Glutamatergic neuron (in vitro differentiated cells): ENCODE measurements around the gene NOTCH3. TPM values are rescaled to one million over a fixed set of nuclear protein-coding genes. Genes with fewer than 3 reads are reported as not detected.

Experiments
- DNase-seq: peaks from one replicate; pipeline ENCODE4 v3.0.0; 2022
- H3K27ac Mint-ChIP-seq: one replicate; pipeline ENCODE4 v1.8.0; 2020; ENCODE audit warnings: mild to moderate bottlenecking, mixed read lengths, inconsistent platforms; ENCODE audit not compliant: unreplicated experiment
- H3K27me3 Mint-ChIP-seq: one replicate; pipeline ENCODE4 v1.8.0; 2020; ENCODE audit warnings: mild to moderate bottlenecking, moderate library complexity, mixed read lengths, inconsistent platforms; ENCODE audit not compliant: unreplicated experiment
- H3K36me3 Mint-ChIP-seq: one replicate; pipeline ENCODE4 v1.8.0; 2020; ENCODE audit warnings: mild to moderate bottlenecking, mixed read lengths, inconsistent platforms; ENCODE audit not compliant: unreplicated experiment
- H3K4me1 Mint-ChIP-seq: one replicate; pipeline ENCODE4 v1.8.0; 2020; ENCODE audit warnings: mild to moderate bottlenecking, low read depth, mixed read lengths, inconsistent platforms; ENCODE audit not compliant: unreplicated experiment
- H3K4me3 Mint-ChIP-seq: one replicate; pipeline ENCODE4 v1.8.0; 2020; ENCODE audit warnings: mild to moderate bottlenecking, mixed read lengths, inconsistent platforms; ENCODE audit not compliant: unreplicated experiment
- H3K9me3 Mint-ChIP-seq: one replicate; pipeline ENCODE4 v1.8.0; 2020; ENCODE audit warnings: mild to moderate bottlenecking, moderate library complexity, mixed read lengths, inconsistent platforms; ENCODE audit not compliant: unreplicated experiment
- CTCF ChIP-seq: fragments of 200-600 bp; sonication (generic); IDR thresholded peaks from one replicate; pipeline ENCODE4 v1.5.0; 2021; ENCODE audit not compliant: partially characterized antibody, unreplicated experiment
- total RNA-seq: library from RNA; stranded (reverse); fragmentation: NEBNext Ultra II Directional; extraction: Animal tissue kit (Norgen Biotek cat#: 25700); gene quantifications from one replicate; pipeline ENCODE4 v1.2.1, GENCODE V29; 2021; ENCODE audit not compliant: unreplicated experiment

NOTCH3 gene
- total RNA-seq, 1 donor from 2014 or later, result 3.6 TPM

GRCh38 chr19:15178629-15179308 lies 22.0 kb downstream of the NOTCH3 start:
- no peak overlapping the region for H3K4me3 Mint-ChIP-seq
- DNase-seq, result no peak

GRCh38 chr19:15177269-15178116 lies 23.3 kb downstream of the NOTCH3 start:
- H3K36me3 Mint-ChIP-seq, result no peaks in the 10 kb centered on the region

More at GRCh38 chr19:15178629-15179308, 22.0 kb downstream of the NOTCH3 start:
- TF ChIP-seq CTCF, result no peak
- Mint-ChIP-seq H3K4me1 (no peaks in the 10 kb centered on the region), H3K9me3 (peaks cover 3% of the 10 kb centered on the region), H3K27ac (no peak overlapping the region), H3K27me3 (peaks cover 4% of the 10 kb centered on the region), H3K36me3 (no peaks in the 10 kb centered on the region)

GRCh38 chr19:15175609-15176008 lies 25.2 kb downstream of the NOTCH3 start:
- H3K27ac Mint-ChIP-seq, result peak overlapping the region; percentile 76
- H3K36me3 Mint-ChIP-seq, result no peaks in the 10 kb centered on the region
- TF ChIP-seq CTCF, result no peak
- peaks cover 4% of the 10 kb centered on the region for H3K27me3 Mint-ChIP-seq
- no peak for DNase-seq
- no peaks in the 10 kb centered on the region for H3K9me3 Mint-ChIP-seq
- H3K4me1 Mint-ChIP-seq, result no peaks in the 10 kb centered on the region
- H3K4me3 Mint-ChIP-seq, result no peak overlapping the region

More at GRCh38 chr19:15177269-15178116, 23.3 kb downstream of the NOTCH3 start:
- H3K27me3 Mint-ChIP-seq, result peaks cover 4% of the 10 kb centered on the region
- peak; percentile 95 for TF ChIP-seq CTCF
- no peaks in the 10 kb centered on the region for H3K4me1 Mint-ChIP-seq
- H3K4me3 Mint-ChIP-seq, result peak overlapping the region; percentile 70
- peak; percentile 95 for DNase-seq
- H3K27ac Mint-ChIP-seq, result no peak overlapping the region
- H3K9me3 Mint-ChIP-seq, result peaks cover 3% of the 10 kb centered on the region

- TF ChIP-seq CTCF, result no peak
- Mint-ChIP-seq H3K9me3 (peaks cover 1% of the 10 kb centered on the region), H3K27me3 (no peaks in the 10 kb centered on the region), H3K4me3 (no peak overlapping the region), H3K27ac (no peak overlapping the region), H3K36me3 (no peaks in the 10 kb centered on the region), H3K4me1 (no peaks in the 10 kb centered on the region)
- DNase-seq, result no peak
Observed at GRCh38 chr19:15173746-15174404, 26.9 kb downstream of the NOTCH3 start.
